Endothelial cell of umbilical vein (primary cell): ENCODE data around the gene KANSL1L. TPM values are rescaled to one million over a fixed set of nuclear protein-coding genes. Genes with fewer than 3 reads are reported as not detected.

Experiments used
- BruUV-seq: library from RNA; stranded (reverse); fragments of 400-500 nt; replicated peaks from 2 replicates; lab custom pipeline; 2021; lab: Mats Ljungman, UMichigan
- CTCF ChIA-PET: fragments of 300-600, 350-600 bp; sonication (Branson Sonifier 250); formaldehyde crosslinking; loops from one replicate; lab custom pipeline; 2021; ENCODE audit warnings: antibody characterized with exemption, inconsistent platforms; lab: Charles Lee
- POLR2A ChIA-PET: fragments of 300-600, 350-600 bp; sonication (Branson Sonifier 250); formaldehyde crosslinking; loops from one replicate; lab custom pipeline; 2021; ENCODE audit warnings: antibody characterized with exemption, inconsistent platforms; lab: Charles Lee
- DNase-seq: peaks from one replicate; pipeline ENCODE4 v3.0.0-alpha.2; 2011; ENCODE audit warnings: low read depth, low spot score
- FAIRE-seq: peaks from 2 replicates; lab custom pipeline; 2011; peaks lifted over from hg19 to GRCh38; lab: Jason Lieb, UNC
- H2AFZ ChIP-seq: 2 replicates; pipeline ENCODE4 v1.6.0; 2012; ENCODE audit warnings: low read depth, low read length, control low read depth, inconsistent platforms
- H3K27ac ChIP-seq: 2 replicates; pipeline ENCODE4 v1.5.1; 2011; ENCODE audit warnings: low read depth, mild to moderate bottlenecking, control low read depth, low read length, moderate library complexity; ENCODE audit not compliant: insufficient read depth
- H3K27me3 ChIP-seq, 2 experiments: 2 replicates each; pipeline versions ENCODE4 v1.6.0 to v1.6.1; 2011; ENCODE audit warnings: low read length in 2 of 2, mixed read lengths in 1 of 2; ENCODE audit not compliant: control insufficient read depth in 2 of 2, insufficient read depth in 2 of 2
- H3K36me3 ChIP-seq, 2 experiments: 2 replicates in 1 of 2; 3 replicates in 1 of 2; pipeline ENCODE4 v1.5.1; 2011; ENCODE audit warnings: low read length in 2 of 2, mild to moderate bottlenecking in 1 of 2, moderate library complexity in 1 of 2; ENCODE audit not compliant: control insufficient read depth in 2 of 2, insufficient read depth in 2 of 2; ENCODE audit errors: extremely low read depth in 1 of 2
- H3K4me1 ChIP-seq: 3 replicates; pipeline ENCODE4 v1.5.1; 2011; ENCODE audit warnings: mild to moderate bottlenecking, low read length; ENCODE audit not compliant: control insufficient read depth, insufficient read depth; ENCODE audit errors: extremely low read depth
- H3K4me2 ChIP-seq: 2 replicates; pipeline ENCODE4 v1.6.1; 2011; ENCODE audit warnings: low read length, control low read depth, mixed read lengths; ENCODE audit not compliant: insufficient read depth
- H3K4me3 ChIP-seq, 3 experiments: fragments of 200-600 bp in 1 of 3; sonication (generic), shearing (Covaris generic) in 1 of 3; replicated peaks in 1 of 3; 2 replicates each; pipeline ENCODE4 v1.5.1; 2011 to 2016; ENCODE audit warnings: control low read depth in 3 of 3, low read length in 3 of 3, mild to moderate bottlenecking in 2 of 3, inconsistent platforms in 1 of 3, low read depth in 1 of 3, moderate library complexity in 1 of 3; ENCODE audit not compliant: insufficient read depth in 1 of 3
- H3K79me2 ChIP-seq: 2 replicates; pipeline ENCODE4 v1.6.0; 2012; ENCODE audit warnings: low read length, inconsistent platforms; ENCODE audit not compliant: control insufficient read depth, insufficient read depth
- H3K9ac ChIP-seq: replicated peaks from 2 replicates; pipeline ENCODE3; 2011; ENCODE audit warnings: low read length, control low read depth; ENCODE audit not compliant: insufficient read depth; ENCODE audit errors: extremely low read depth
- H3K9me1 ChIP-seq: replicated peaks from 3 replicates; pipeline ENCODE4 v1.6.0; 2011; ENCODE audit warnings: mild to moderate bottlenecking, low read length; ENCODE audit not compliant: control insufficient read depth, insufficient read depth; ENCODE audit errors: extremely low read depth
- H3K9me3 ChIP-seq: replicated peaks from 2 replicates; pipeline ENCODE4 v1.5.1; 2012; ENCODE audit warnings: low read length, inconsistent platforms; ENCODE audit not compliant: control insufficient read depth, insufficient read depth
- H4K20me1 ChIP-seq: replicated peaks from 2 replicates; pipeline ENCODE3; 2011; ENCODE audit warnings: mild to moderate bottlenecking, low read length; ENCODE audit not compliant: control insufficient read depth, insufficient read depth; ENCODE audit errors: extremely low read depth
- CTCF ChIP-seq, 2 donors: IDR thresholded peaks; 1 replicate in 1 of 2; 2 replicates in 1 of 2; pipeline ENCODE4 v1.5.1; 2011; ENCODE audit warnings: low read length in 2 of 2, mild to moderate bottlenecking in 2 of 2, moderate library complexity in 2 of 2, control low read depth in 1 of 2, inconsistent platforms in 1 of 2, low read depth in 1 of 2; ENCODE audit not compliant: insufficient read depth in 1 of 2; ENCODE audit errors: extremely low read depth in 1 of 2
- EZH2 ChIP-seq: IDR thresholded peaks from 2 replicates; pipeline ENCODE4 v1.6.1; 2012; ENCODE audit warnings: borderline replicate concordance, low read depth, mild to moderate bottlenecking, moderate library complexity, low read length, inconsistent platforms; ENCODE audit not compliant: severe bottlenecking
- FOS ChIP-seq: IDR thresholded peaks from 2 replicates; pipeline ENCODE4 v1.6.1; 2011; ENCODE audit warnings: mild to moderate bottlenecking, low read length, moderate library complexity, borderline replicate concordance; ENCODE audit not compliant: insufficient read depth
- GATA2 ChIP-seq: IDR thresholded peaks from 2 replicates; pipeline ENCODE4 v1.7.0; 2011; ENCODE audit warnings: low read depth, mild to moderate bottlenecking, moderate library complexity, mixed read lengths, low read length; ENCODE audit not compliant: insufficient read length, insufficient read depth
- JUN ChIP-seq: IDR thresholded peaks from 2 replicates; pipeline ENCODE4 v1.6.1; 2011; ENCODE audit warnings: borderline replicate concordance, low read depth; ENCODE audit not compliant: insufficient read length, insufficient read depth
- MYC ChIP-seq: IDR thresholded peaks from one replicate; pipeline ENCODE4 v1.6.1; 2011; ENCODE audit warnings: mild to moderate bottlenecking, low read depth, low read length
- POLR2A ChIP-seq: IDR thresholded peaks from 2 replicates; pipeline ENCODE4 v1.6.1; 2012; ENCODE audit warnings: low read depth, mild to moderate bottlenecking, control low read depth, low read length
- POLR2AphosphoS5 ChIP-seq: IDR thresholded peaks from 2 replicates; pipeline ENCODE4 v1.6.1; 2012; ENCODE audit warnings: low read depth, mild to moderate bottlenecking, control low read depth, low read length, moderate library complexity; ENCODE audit not compliant: insufficient read depth
- dilution Hi-C: fragments of 300-500 bp; cut with MboI; formaldehyde crosslinking; loops from one replicate; pipeline ENCODE4 v1.15.0; 2019; ENCODE audit warnings: low sequenced_read_pairs; ENCODE audit not compliant: extremely low pct_ligation_motif_present
- intact Hi-C: fragments of 100-400 bp; cut with micrococcal nuclease; formaldehyde crosslinking; loops from one replicate; pipeline ENCODE4 v1.10.0; 2022
- polyA plus RNA-seq, 4 experiments: library from polyadenylated mRNA; depleted of rRNA in 3 of 4; stranded (reverse) in 3 of 4; unstranded in 1 of 4; fragments of >200 nt; gene quantifications; 2 replicates each; pipeline versions ENCODE4 v1.2.1 to v1.2.3, GENCODE V29; 2011 to 2012; ENCODE audit warnings: missing spikeins in 1 of 4
- total RNA-seq: library from RNA; stranded (reverse); gene quantifications from 2 replicates; pipeline ENCODE4 v1.2.3, GENCODE V29; 2021
- TF ChIP-seq, protein P1 (sequence below): IDR thresholded peaks from 2 replicates; pipeline ENCODE4 v1.6.1; 2011; ENCODE audit not compliant: insufficient read depth, insufficient read length

The KANSL1L gene
- total and polyA plus RNA-seq, 2 donors (not counting 3 experiments of a cell fraction or from before 2014, with no cell fraction given), result 4.3 to 14.0 TPM

- H3K27ac ChIP-seq, result no peak overlapping the region
- intact Hi-C loops (no loop called here), dilution Hi-C loops (no loop called here)
- BruUV-seq, result no TSS peak
- no peaks in the 10 kb centered on the region for H3K9me3 ChIP-seq
- H4K20me1 ChIP-seq, result no peaks in the 10 kb centered on the region
- no peaks in the 10 kb centered on the region for H3K79me2 ChIP-seq
- H3K9ac ChIP-seq, result no peak overlapping the region
- ChIA-PET POLR2A (no interaction called here), CTCF (no interaction called here)
- TF ChIP-seq EZH2 (no peak), POLR2A (no peak), CTCF (IDR thresholded peaks at IDR 0.05; ENCODE audit: extremely low read depth in 1 of 2, insufficient read depth in 1 of 2, low read depth in 1 of 2, low read length in 2 of 2) (no peak), FOS (no peak), JUN (no peak), MYC (no peak), POLR2AphosphoS5 (no peak), GATA2 (no peak)
- TF ChIP-seq, protein P1, sequence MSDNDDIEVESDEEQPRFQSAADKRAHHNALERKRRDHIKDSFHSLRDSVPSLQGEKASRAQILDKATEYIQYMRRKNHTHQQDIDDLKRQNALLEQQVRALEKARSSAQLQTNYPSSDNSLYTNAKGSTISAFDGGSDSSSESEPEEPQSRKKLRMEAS, result no peak
- FAIRE-seq, result no peak
- no peak overlapping the region for H2AFZ ChIP-seq
- H3K9me1 ChIP-seq, result no peaks in the 10 kb centered on the region
- no peaks in the 10 kb centered on the region for H3K27me3 ChIP-seq
- no peaks in the 10 kb centered on the region for H3K4me1 ChIP-seq
- no peaks in the 10 kb centered on the region for H3K36me3 ChIP-seq
- H3K4me3 ChIP-seq, result no peak overlapping the region
- no peak overlapping the region for H3K4me2 ChIP-seq
- DNase-seq, result no peak
Observed at GRCh38 chr2:210113614-210114235, 57.5 kb downstream of the KANSL1L start.
